Astrocyte of the cerebellum (primary cell): ENCODE measurements around the gene HOOK2.

ENCODE experiments used
- DNase-seq: peaks from one replicate; pipeline ENCODE4 v3.0.0-alpha.2; 2011; ENCODE audit warnings: low read depth
- H3K4me3 ChIP-seq: 2 replicates; pipeline ENCODE4 v1.5.1; 2011; ENCODE audit warnings: mild to moderate bottlenecking, low read depth, low read length, moderate library complexity
- CTCF ChIP-seq: IDR thresholded peaks from 2 replicates; pipeline ENCODE4 v1.5.1; 2012; ENCODE audit warnings: low read length, low read depth, moderate library complexity, mild to moderate bottlenecking; ENCODE audit errors: missing control alignments
- in situ Hi-C: cut with HindIII; loops from 2 replicates; pipeline ENCODE4 v1.10.0; 2017; ENCODE audit warnings: low sequenced_read_pairs

The HOOK2 gene

GRCh38 chr19:12737835-12738351 lies 37.5 kb downstream of the HOOK2 start:
- DNase-seq: no peak
- in situ Hi-C loops: no loop called here
- TF ChIP-seq CTCF: no peak
- H3K4me3 ChIP-seq: peak overlapping the region; percentile 68

GRCh38 chr19:12736995-12737834 lies 38.1 kb downstream of the HOOK2 start, which contains the start of gene GET3:
Gene GET3, plus strand, starts transcription at chr19:12737497. Its CDS starts 9 bp downstream, at chr19:12737506.
- DNase-seq: peak; percentile 100
- no peak for TF ChIP-seq CTCF
- in situ Hi-C loops: no loop called here
- peak within 1 kb of the TSS; percentile 68 for H3K4me3 ChIP-seq

GRCh38 chr19:12733369-12734214 lies 41.8 kb downstream of the HOOK2 start:
- DNase-seq: no peak
- H3K4me3 ChIP-seq: peak overlapping the region; percentile 97
- peak; percentile 40 for TF ChIP-seq CTCF
- in situ Hi-C loops: no loop called here

GRCh38 chr19:12731337-12731736 lies 44.0 kb downstream of the HOOK2 start:
- H3K4me3 ChIP-seq: no peak overlapping the region
- DNase-seq: no peak

GRCh38 chr19:12730064-12730463 lies 45.3 kb downstream of the HOOK2 start:
- H3K4me3 ChIP-seq: no peak overlapping the region
- no peak for TF ChIP-seq CTCF
- in situ Hi-C loops: no loop called here
- no peak for DNase-seq

More at GRCh38 chr19:12731337-12731736, 44.0 kb downstream of the HOOK2 start:
- no peak for TF ChIP-seq CTCF
- in situ Hi-C loops: no loop called here

GRCh38 chr19:12727745-12728433 lies 47.5 kb downstream of the HOOK2 start:
- in situ Hi-C loops: no loop called here

More at GRCh38 chr19:12727745-12728433, 47.5 kb downstream of the HOOK2 start:
- no peak for TF ChIP-seq CTCF
- H3K4me3 ChIP-seq: no peak overlapping the region
- DNase-seq: no peak
